B cell (primary cell): ENCODE results near the gene CDK5RAP3. TPM values are rescaled to one million over a fixed set of nuclear protein-coding genes. Genes with fewer than 3 reads are reported as not detected.
"Not testable (repeated sequence)": the region's sequence is repeated elsewhere in the genome, so short reads cannot be mapped to it uniquely, and the experiment has no call there.

ENCODE experiments used
- ATAC-seq: fragments of 200-7000 bp; cut with Tn5 transposase; one replicate; pipeline ENCODE4 v1.10.0; 2021; ENCODE audit warnings: low read depth, mild to moderate bottlenecking, moderate number of reproducible peaks, moderate library complexity
- CTCF ChIA-PET: fragments of 350-600 bp; sonication (Branson Sonifier 250); formaldehyde crosslinking; loops from one replicate; lab custom pipeline; 2021; ENCODE audit warnings: antibody characterized with exemption, inconsistent platforms; lab: Charles Lee
- POLR2A ChIA-PET: fragments of 350-600 bp; sonication (Branson Sonifier 250); formaldehyde crosslinking; loops from one replicate; lab custom pipeline; 2021; ENCODE audit warnings: antibody characterized with exemption; lab: Charles Lee
- DNase-seq: peaks from one replicate; pipeline ENCODE4 v3.0.0; 2013
- H2AFZ ChIP-seq: 2 replicates; pipeline ENCODE4 v1.6.1; 2012; ENCODE audit warnings: mild to moderate bottlenecking, low read depth, low read length; ENCODE audit not compliant: insufficient read depth, poor library complexity, severe bottlenecking
- H3K27ac ChIP-seq, 2 donors: 1 replicate in 1 of 2; 2 replicates in 1 of 2; pipeline ENCODE4 v1.5.1; 2012 to 2013; ENCODE audit warnings: low read length in 2 of 2, mild to moderate bottlenecking in 2 of 2, moderate library complexity in 1 of 2
- H3K27me3 ChIP-seq, 4 experiments: fragments of 200-600 bp in 1 of 4; sonication (generic) in 1 of 4; replicated peaks in 1 of 4; 1 replicate in 2 of 4; 2 replicates in 2 of 4; pipeline versions ENCODE4 v1.6.1 to v1.7.0; 2013 to 2016; ENCODE audit warnings: low read length in 3 of 4, mild to moderate bottlenecking in 2 of 4, mixed read lengths in 1 of 4, moderate library complexity in 1 of 4; ENCODE audit not compliant: insufficient read depth in 4 of 4, control insufficient read depth in 3 of 4; ENCODE audit errors: control extremely low read depth in 1 of 4
- H3K36me3 ChIP-seq, 2 experiments: replicated peaks in 1 of 2; 1 replicate in 1 of 2; 2 replicates in 1 of 2; pipeline versions ENCODE4 v1.6.1 to v1.7.1; 2013; ENCODE audit warnings: low read length in 1 of 2; ENCODE audit not compliant: insufficient read depth in 2 of 2, control insufficient read depth in 1 of 2; ENCODE audit errors: control extremely low read depth in 1 of 2, extremely low read depth in 1 of 2
- H3K4me1 ChIP-seq, 2 donors: fragments of 200-600 bp in 1 of 2; sonication (generic) in 1 of 2; 1 replicate in 1 of 2; 2 replicates in 1 of 2; pipeline versions ENCODE4 v1.5.1 to v1.6.1; 2013 to 2017; ENCODE audit warnings: low read length in 2 of 2; ENCODE audit not compliant: control insufficient read depth in 2 of 2, insufficient read depth in 2 of 2
- H3K4me2 ChIP-seq: replicated peaks from 2 replicates; pipeline ENCODE3; 2012; ENCODE audit warnings: mild to moderate bottlenecking, low read depth, low read length; ENCODE audit not compliant: poor library complexity, severe bottlenecking
- H3K4me3 ChIP-seq, 5 experiments: fragments of 200-600 bp in 1 of 5; sonication (generic) in 1 of 5; 1 replicate in 3 of 5; 2 replicates in 2 of 5; pipeline versions ENCODE4 v1.5.1 to v1.7.0; 2011 to 2016; ENCODE audit warnings: low read length in 4 of 5, mild to moderate bottlenecking in 4 of 5, low read depth in 2 of 5, control low read depth in 1 of 5, moderate library complexity in 1 of 5; ENCODE audit not compliant: insufficient read depth in 1 of 5; ENCODE audit errors: control extremely low read depth in 1 of 5, extremely low read depth in 1 of 5
- H3K79me2 ChIP-seq: fragments of 200-600 bp; sonication (generic); one replicate; pipeline ENCODE4 v1.6.0; 2016; ENCODE audit warnings: low read length; ENCODE audit not compliant: control insufficient read depth, insufficient read depth
- H3K9ac ChIP-seq: fragments of 200-600 bp; sonication (generic); 2 replicates; pipeline ENCODE4 v1.6.1; 2017; ENCODE audit warnings: mild to moderate bottlenecking, low read length, moderate library complexity
- H3K9me3 ChIP-seq, 3 donors: one replicate each; pipeline versions ENCODE4 v1.6.1 to v1.7.1; 2013; ENCODE audit warnings: low read length in 2 of 3; ENCODE audit not compliant: control insufficient read depth in 2 of 3, insufficient read depth in 1 of 3; ENCODE audit errors: control extremely low read depth in 1 of 3
- H4K20me1 ChIP-seq: 2 replicates; pipeline ENCODE4 v1.6.0; 2012; ENCODE audit warnings: mild to moderate bottlenecking, low read length; ENCODE audit not compliant: insufficient read depth, control insufficient read depth, poor library complexity, severe bottlenecking
- H3K27ac Mint-ChIP-seq: one replicate; pipeline ENCODE4 v1.8.0; 2021; ENCODE audit warnings: mixed read lengths
- H3K27me3 Mint-ChIP-seq: one replicate; pipeline ENCODE4 v1.8.0; 2021; ENCODE audit warnings: mixed read lengths
- H3K4me1 Mint-ChIP-seq: one replicate; pipeline ENCODE4 v1.8.0; 2021; ENCODE audit warnings: mixed read lengths
- H3K4me3 Mint-ChIP-seq: one replicate; pipeline ENCODE4 v1.8.0; 2021; ENCODE audit warnings: mixed read lengths
- H3K9me3 Mint-ChIP-seq: one replicate; pipeline ENCODE4 v1.8.0; 2022; ENCODE audit warnings: mixed read lengths; ENCODE audit not compliant: insufficient read depth
- EZH2 ChIP-seq: IDR thresholded peaks from 2 replicates; pipeline ENCODE4 v1.6.1; 2012; ENCODE audit warnings: borderline replicate concordance, low read depth, mild to moderate bottlenecking, moderate library complexity, low read length; ENCODE audit not compliant: insufficient read depth, poor library complexity, severe bottlenecking
- WGBS: methylation state at CpG from one replicate; pipeline ENCODE4 v1.1.5; 2013; ENCODE audit warnings: missing lambda C conversion rate; ENCODE audit not compliant: insufficient coverage; 5-methylcytosine and 5-hydroxymethylcytosine counted together
- intact Hi-C: fragments of 100-400 bp; cut with micrococcal nuclease; formaldehyde crosslinking; loops from one replicate; pipeline ENCODE4 v1.10.0; 2022
- polyA plus RNA-seq: library from polyadenylated mRNA; depleted of rRNA; stranded (reverse); fragments of >200 nt; gene quantifications from 2 replicates; pipeline ENCODE4 v1.2.3, GENCODE V29; 2012
- total RNA-seq, 2 donors: library from RNA; stranded (reverse); fragments of 120-200 nt in 1 of 2; gene quantifications; 1 replicate in 1 of 2; 2 replicates in 1 of 2; pipeline versions ENCODE4 v1.2.3 to v1.2.4, GENCODE V29; 2013 to 2022
- TF ChIP-seq, protein P1 (sequence below): fragments of 200-600 bp; IDR thresholded peaks from one replicate; pipeline ENCODE4 v1.8.0; 2022; ENCODE audit warnings: antibody characterized with exemption, mild to moderate bottlenecking

The CDK5RAP3 gene
- total and polyA plus RNA-seq, 2 donors (not counting 1 experiment from before 2014, with no cell fraction given) = 417 to 728 TPM

GRCh38 chr17:47934856-47935255 is 36.1 kb upstream of the CDK5RAP3 start:
- TF ChIP-seq EZH2 = no peak
- TF ChIP-seq, protein P1, sequence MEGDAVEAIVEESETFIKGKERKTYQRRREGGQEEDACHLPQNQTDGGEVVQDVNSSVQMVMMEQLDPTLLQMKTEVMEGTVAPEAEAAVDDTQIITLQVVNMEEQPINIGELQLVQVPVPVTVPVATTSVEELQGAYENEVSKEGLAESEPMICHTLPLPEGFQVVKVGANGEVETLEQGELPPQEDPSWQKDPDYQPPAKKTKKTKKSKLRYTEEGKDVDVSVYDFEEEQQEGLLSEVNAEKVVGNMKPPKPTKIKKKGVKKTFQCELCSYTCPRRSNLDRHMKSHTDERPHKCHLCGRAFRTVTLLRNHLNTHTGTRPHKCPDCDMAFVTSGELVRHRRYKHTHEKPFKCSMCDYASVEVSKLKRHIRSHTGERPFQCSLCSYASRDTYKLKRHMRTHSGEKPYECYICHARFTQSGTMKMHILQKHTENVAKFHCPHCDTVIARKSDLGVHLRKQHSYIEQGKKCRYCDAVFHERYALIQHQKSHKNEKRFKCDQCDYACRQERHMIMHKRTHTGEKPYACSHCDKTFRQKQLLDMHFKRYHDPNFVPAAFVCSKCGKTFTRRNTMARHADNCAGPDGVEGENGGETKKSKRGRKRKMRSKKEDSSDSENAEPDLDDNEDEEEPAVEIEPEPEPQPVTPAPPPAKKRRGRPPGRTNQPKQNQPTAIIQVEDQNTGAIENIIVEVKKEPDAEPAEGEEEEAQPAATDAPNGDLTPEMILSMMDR = no peak
- Histone ChIP-seq H2AFZ (no peak overlapping the region), H3K4me2 (no peak overlapping the region), H3K4me3 (no peak overlapping the region), H3K36me3 (peaks cover 0 to 8% of the 10 kb centered on the region in 2 experiments), H3K79me2 (peaks cover 2% of the 10 kb centered on the region), H4K20me1 (no peaks in the 10 kb centered on the region), H3K9me3 (no peaks in the 10 kb centered on the region), H3K4me1 (no peaks in the 10 kb centered on the region), H3K9ac (no peak overlapping the region), H3K27me3 (no peaks in the 10 kb centered on the region), H3K27ac (no peak overlapping the region)
- Mint-ChIP-seq H3K4me3 (no peak overlapping the region), H3K27ac (no peak overlapping the region), H3K4me1 (no peaks in the 10 kb centered on the region), H3K27me3 (no peaks in the 10 kb centered on the region), H3K9me3 (no peaks in the 10 kb centered on the region)
- DNase-seq = no peak
- intact Hi-C loops = no loop called here
- ChIA-PET CTCF (interaction anchor here (1.4 kb wide), 1 partner anchor 12 kb away, joined by 5 read pairs; no protein-coding TSS in a partner anchor), POLR2A (no interaction called here)
- 62% methylated on average over 1 of the region's 1 CpG for WGBS
- no peak for ATAC-seq

GRCh38 chr17:47935468-47935867 is 35.4 kb upstream of the CDK5RAP3 start:
- H2AFZ ChIP-seq, H3K27ac Mint-ChIP-seq, H3K9me3 ChIP-seq, H3K9me3 Mint-ChIP-seq, H3K27me3 Mint-ChIP-seq, ATAC-seq, H3K4me3 ChIP-seq, POLR2A ChIA-PET, H4K20me1 ChIP-seq, intact Hi-C loops, H3K27ac ChIP-seq, H3K79me2 ChIP-seq, H3K4me1 ChIP-seq, H3K36me3 ChIP-seq, H3K9ac ChIP-seq, H3K4me1 Mint-ChIP-seq, H3K27me3 ChIP-seq, H3K4me2 ChIP-seq, H3K4me3 Mint-ChIP-seq, DNase-seq: not testable (repeated sequence)
- 83% methylated on average over 1 of the region's 3 CpGs for WGBS
- CTCF ChIA-PET = interaction anchor here (1.0 to 1.4 kb wide), 2 partner anchors 11 to 14 kb away, joined by 3 to 5 read pairs; no protein-coding TSS in a partner anchor
